Gastrocnemius medialis (tissue), 4 donors: ENCODE measurements around the gene GNMT.

Experiments
- CTCF ChIP-seq, 5 experiments: fragments of 450-650 bp in 3 of 5; fragments of 200-600 bp in 2 of 5; sonication (generic) in 2 of 5; IDR thresholded peaks in 4 of 5; conservative IDR thresholded peaks in 1 of 5; 1 replicate in 4 of 5; 2 replicates in 1 of 5; pipeline ENCODE4 v1.5.1; 2016 to 2019; ENCODE audit warnings: antibody characterized with exemption in 5 of 5, mild to moderate bottlenecking in 3 of 5, moderate library complexity in 3 of 5
- POLR2A ChIP-seq, 2 donors: fragments of 450-650 bp; IDR thresholded peaks; one replicate each; pipeline ENCODE4 v1.6.1; 2017; ENCODE audit warnings: antibody characterized with exemption in 2 of 2, mild to moderate bottlenecking in 2 of 2, moderate library complexity in 2 of 2

- TF ChIP-seq CTCF (IDR thresholded peaks at IDR 0.05 in 4 of 5, conservative IDR thresholded peaks at IDR 0.05 in 1 of 5) (no peak), POLR2A (IDR thresholded peaks at IDR 0.05) (no peak)
These were observed 38.8 kb upstream of the GNMT start for GRCh38 chr6:42921801-42922200.
